HCT116 (cell line): ENCODE results near the gene RPS27. TPM values are rescaled to one million over a fixed set of nuclear protein-coding genes. Genes with fewer than 3 reads are reported as not detected.
"Not testable (repeated sequence)": the region's sequence is repeated elsewhere in the genome, so short reads cannot be mapped to it uniquely, and the experiment has no call there.

Source experiments
- ATAC-seq: fragments of 200-7000 bp; cut with Tn5 transposase; 2 replicates; pipeline ENCODE4 v1.9.1; 2020; ENCODE audit warnings: mild to moderate bottlenecking, moderate library complexity
- BruUV-seq: library from RNA; stranded (reverse); fragments of 400-500 nt; replicated peaks from 2 replicates; lab custom pipeline; 2021; lab: Mats Ljungman, UMichigan
- CTCF ChIA-PET: fragments of 300-600 bp; sonication (Branson Sonifier 250); formaldehyde crosslinking; loops from one replicate; lab custom pipeline; 2021; ENCODE audit warnings: antibody characterized with exemption; lab: Charles Lee
- POLR2A ChIA-PET: fragments of 300-600, 350-600 bp; sonication (Branson Sonifier 250); formaldehyde crosslinking; loops from one replicate; lab custom pipeline; 2021; ENCODE audit warnings: antibody characterized with exemption; lab: Charles Lee
- RAD21 ChIA-PET, 2 experiments: fragments of 300-600 bp; sonication (Branson Sonifier 250); formaldehyde crosslinking; loops; one replicate each; lab custom pipeline; 2023; ENCODE audit warnings: low total read pairs in 2 of 2; ENCODE audit not compliant: uncharacterized antibody in 2 of 2, unreplicated experiment in 2 of 2, low non-redundant PET in 1 of 2; lab: Charles Lee
- DNase-seq: peaks from one replicate; pipeline ENCODE4 v3.0.0-alpha.2; 2010; ENCODE audit warnings: low read depth, low spot score
- H2AFZ ChIP-seq: fragments of 200-600 bp; shearing (Covaris generic), sonication (generic); 2 replicates; pipeline ENCODE4 v1.6.1; 2017; ENCODE audit warnings: low read depth, mixed run types, mixed read lengths, antibody characterized with exemption, low read length; ENCODE audit not compliant: poor library complexity, severe bottlenecking
- H3K27ac ChIP-seq: 2 replicates; pipeline ENCODE4 v1.5.1; 2012; ENCODE audit warnings: low read depth, low read length
- H3K27me3 ChIP-seq: fragments of 200-600 bp; sonication (generic); 2 replicates; pipeline ENCODE4 v1.6.1; 2016; ENCODE audit warnings: mixed run types, low read length, mixed read lengths; ENCODE audit not compliant: insufficient read depth
- H3K36me3 ChIP-seq, 2 experiments: fragments of 200-500 bp in 1 of 2; fragments of 200-600 bp in 1 of 2; sonication (Bioruptor generic) in 1 of 2; sonication (generic) in 1 of 2; 2 replicates each; pipeline versions ENCODE4 v1.5.1 to v1.6.1; 2014 to 2016; ENCODE audit warnings: low read length in 2 of 2, inconsistent platforms in 1 of 2, mixed read lengths in 1 of 2, mixed run types in 1 of 2; ENCODE audit not compliant: insufficient read depth in 2 of 2, control insufficient read depth in 1 of 2
- H3K4me1 ChIP-seq, 2 experiments: fragments of 200-600 bp in 1 of 2; sonication (generic) in 1 of 2; 2 replicates each; pipeline versions ENCODE4 v1.5.1 to v1.6.1; 2012 to 2017; ENCODE audit warnings: low read length in 2 of 2, inconsistent platforms in 1 of 2, mild to moderate bottlenecking in 1 of 2, mixed read lengths in 1 of 2, mixed run types in 1 of 2, moderate library complexity in 1 of 2; ENCODE audit not compliant: insufficient read depth in 2 of 2, control insufficient read depth in 1 of 2
- H3K4me2 ChIP-seq: fragments of 200-600 bp; sonication (generic); 2 replicates; pipeline ENCODE4 v1.6.1; 2017; ENCODE audit warnings: mixed run types, low read length, mixed read lengths
- H3K4me3 ChIP-seq, 2 experiments: fragments of 200-600 bp in 1 of 2; sonication (generic) in 1 of 2; replicated peaks in 1 of 2; 2 replicates each; pipeline ENCODE4 v1.5.1; 2011 to 2016; ENCODE audit warnings: low read length in 2 of 2, control low read depth in 1 of 2, low read depth in 1 of 2, mild to moderate bottlenecking in 1 of 2, mixed read lengths in 1 of 2, mixed run types in 1 of 2
- H3K79me2 ChIP-seq: fragments of 200-600 bp; sonication (generic); 2 replicates; pipeline ENCODE4 v1.6.1; 2017; ENCODE audit warnings: mild to moderate bottlenecking, mixed run types, low read length, moderate library complexity, mixed read lengths; ENCODE audit not compliant: insufficient read depth
- H3K9ac ChIP-seq: fragments of 200-600 bp; sonication (generic); 2 replicates; pipeline ENCODE4 v1.6.1; 2016; ENCODE audit warnings: low read length, mixed read lengths
- H3K9me2 ChIP-seq: fragments of 200-600 bp; sonication (generic), shearing (Covaris generic); 2 replicates; pipeline ENCODE4 v1.6.1; 2017; ENCODE audit warnings: mixed run types, mild to moderate bottlenecking, moderate library complexity; ENCODE audit not compliant: insufficient read depth
- H3K9me3 ChIP-seq, 2 experiments: fragments of 200-500 bp in 1 of 2; fragments of 200-600 bp in 1 of 2; sonication (Bioruptor generic) in 1 of 2; sonication (generic) in 1 of 2; 2 replicates each; pipeline ENCODE4 v1.6.1; 2014 to 2017; ENCODE audit warnings: low read length in 2 of 2, mixed read lengths in 2 of 2, inconsistent platforms in 1 of 2, low read depth in 1 of 2, mild to moderate bottlenecking in 1 of 2, mixed run types in 1 of 2, moderate library complexity in 1 of 2; ENCODE audit not compliant: control insufficient read depth in 1 of 2, insufficient read depth in 1 of 2
- H4K20me1 ChIP-seq: fragments of 200-600 bp; sonication (generic), shearing (Covaris generic); 2 replicates; pipeline ENCODE4 v1.6.1; 2017; ENCODE audit warnings: mixed run types, mild to moderate bottlenecking, moderate library complexity; ENCODE audit not compliant: insufficient read depth
- CBX3 ChIP-seq: IDR thresholded peaks from 2 replicates; pipeline ENCODE4 v1.6.1; 2012; ENCODE audit warnings: low read depth
- CEBPB ChIP-seq: IDR thresholded peaks from 2 replicates; pipeline ENCODE4 v1.6.1; 2012; ENCODE audit warnings: low read depth
- ELF1 ChIP-seq: IDR thresholded peaks from 2 replicates; pipeline ENCODE4 v1.6.1; 2012; ENCODE audit warnings: low read depth, borderline replicate concordance
- EZH2phosphoT487 ChIP-seq: fragments of 200-600 bp; IDR thresholded peaks from 2 replicates; pipeline ENCODE4 v1.6.1; 2018; ENCODE audit warnings: antibody characterized with exemption, borderline replicate concordance
- FOSL1 ChIP-seq: IDR thresholded peaks from 2 replicates; pipeline ENCODE4 v1.6.1; 2012; ENCODE audit warnings: low read depth
- JUND ChIP-seq: IDR thresholded peaks from 2 replicates; pipeline ENCODE4 v1.6.1; 2012
- POLR2A ChIP-seq: IDR thresholded peaks from 2 replicates; pipeline ENCODE4 v1.7.0; 2011; ENCODE audit warnings: borderline replicate concordance; ENCODE audit not compliant: insufficient read depth, insufficient read length; ENCODE audit errors: extremely low read depth
- RAD21 ChIP-seq: IDR thresholded peaks from 2 replicates; pipeline ENCODE4 v1.6.1; 2012; ENCODE audit warnings: low read depth, mild to moderate bottlenecking
- SIN3A ChIP-seq: IDR thresholded peaks from 2 replicates; pipeline ENCODE4 v1.6.1; 2012; ENCODE audit warnings: low read depth
- SP1 ChIP-seq: IDR thresholded peaks from 2 replicates; pipeline ENCODE4 v1.6.1; 2012; ENCODE audit warnings: low read depth
- TCF7L2 ChIP-seq: IDR thresholded peaks from 2 replicates; pipeline ENCODE4 v1.7.0; 2011; ENCODE audit warnings: borderline replicate concordance, inconsistent platforms; ENCODE audit not compliant: insufficient read depth, insufficient read length; ENCODE audit errors: extremely low read depth
- intact Hi-C: fragments of 100-400 bp; cut with micrococcal nuclease; formaldehyde crosslinking; loops from 2 replicates; pipeline ENCODE4 v1.10.0; 2022
- total RNA-seq: library from RNA; stranded (reverse); gene quantifications from one replicate; pipeline ENCODE4 v1.2.1, GENCODE V29; 2021; ENCODE audit not compliant: unreplicated experiment
- TF ChIP-seq, protein P1 (sequence below): IDR thresholded peaks from 2 replicates; pipeline ENCODE4 v1.6.1; 2012; ENCODE audit warnings: low read depth
- TF ChIP-seq, protein P2 (sequence below), 3 experiments: fragments of 200-600 bp in 1 of 3; sonication (generic) in 1 of 3; IDR thresholded peaks in 2 of 3; conservative IDR thresholded peaks in 1 of 3; 2 replicates each; pipeline ENCODE4 v1.5.1; 2012 to 2017; ENCODE audit warnings: low read depth in 2 of 3, low read length in 2 of 3, antibody characterized with exemption in 1 of 3, borderline replicate concordance in 1 of 3, control low read depth in 1 of 3, mild to moderate bottlenecking in 1 of 3, mixed read lengths in 1 of 3, mixed run types in 1 of 3, moderate library complexity in 1 of 3; ENCODE audit not compliant: insufficient read depth in 1 of 3
- TF ChIP-seq, protein P3 (sequence below): IDR thresholded peaks from 2 replicates; pipeline ENCODE4 v1.6.1; 2012

The RPS27 gene
- total RNA-seq, 1 experiment from 2014 or later = 1,905 TPM

DNA sequence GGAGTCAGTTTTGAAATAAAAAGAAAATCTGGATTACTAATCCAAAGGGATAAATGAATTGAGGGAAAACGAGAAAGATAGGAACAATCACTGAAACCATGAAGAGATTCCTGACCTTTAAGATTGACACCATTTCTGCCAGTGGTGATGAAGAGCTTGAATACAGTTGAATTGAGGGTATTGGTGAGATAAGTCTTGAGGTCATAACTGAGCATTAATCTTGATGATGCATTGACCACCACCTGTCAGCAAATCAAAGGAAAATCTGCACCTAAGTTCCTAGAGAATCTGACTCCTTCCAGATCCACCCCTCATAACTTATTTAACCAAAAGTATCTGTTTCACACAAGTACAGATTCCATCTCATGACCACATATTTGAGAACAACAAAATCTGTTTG, 21.6 kb downstream of the RPS27 start:
- no TSS peak for BruUV-seq
- intact Hi-C loops = no loop called here
- ATAC-seq (no peak), DNase-seq (no peak)
- ChIA-PET POLR2A (interaction anchor here (1.2 kb wide), 1 partner anchor 22 kb away, joined by 4 read pairs; the partner anchor contains the start of gene RPS27), RAD21 (no interaction called here), CTCF (no interaction called here)
- Histone ChIP-seq H3K4me3 (no peak overlapping the region), H3K4me2 (no peak overlapping the region), H3K4me1 (peaks cover 3 to 6% of the 10 kb centered on the region in 2 experiments; a peak in 2 of 4 replicates), H3K36me3 (no peaks in the 10 kb centered on the region), H3K27ac (no peak overlapping the region), H2AFZ (no peak overlapping the region), H3K9me3 (no peaks in the 10 kb centered on the region), H4K20me1 (no peaks in the 10 kb centered on the region), H3K27me3 (no peaks in the 10 kb centered on the region), H3K79me2 (no peaks in the 10 kb centered on the region), H3K9ac (no peak overlapping the region), H3K9me2 (no peaks in the 10 kb centered on the region)
- TF ChIP-seq CBX3 (no peak), JUND (no peak), SP1 (no peak), FOSL1 (no peak), TCF7L2 (no peak), RAD21 (no peak), ELF1 (no peak), SIN3A (no peak), EZH2phosphoT487 (no peak), CEBPB (no peak), POLR2A (no peak)
- TF ChIP-seq, protein P1, sequence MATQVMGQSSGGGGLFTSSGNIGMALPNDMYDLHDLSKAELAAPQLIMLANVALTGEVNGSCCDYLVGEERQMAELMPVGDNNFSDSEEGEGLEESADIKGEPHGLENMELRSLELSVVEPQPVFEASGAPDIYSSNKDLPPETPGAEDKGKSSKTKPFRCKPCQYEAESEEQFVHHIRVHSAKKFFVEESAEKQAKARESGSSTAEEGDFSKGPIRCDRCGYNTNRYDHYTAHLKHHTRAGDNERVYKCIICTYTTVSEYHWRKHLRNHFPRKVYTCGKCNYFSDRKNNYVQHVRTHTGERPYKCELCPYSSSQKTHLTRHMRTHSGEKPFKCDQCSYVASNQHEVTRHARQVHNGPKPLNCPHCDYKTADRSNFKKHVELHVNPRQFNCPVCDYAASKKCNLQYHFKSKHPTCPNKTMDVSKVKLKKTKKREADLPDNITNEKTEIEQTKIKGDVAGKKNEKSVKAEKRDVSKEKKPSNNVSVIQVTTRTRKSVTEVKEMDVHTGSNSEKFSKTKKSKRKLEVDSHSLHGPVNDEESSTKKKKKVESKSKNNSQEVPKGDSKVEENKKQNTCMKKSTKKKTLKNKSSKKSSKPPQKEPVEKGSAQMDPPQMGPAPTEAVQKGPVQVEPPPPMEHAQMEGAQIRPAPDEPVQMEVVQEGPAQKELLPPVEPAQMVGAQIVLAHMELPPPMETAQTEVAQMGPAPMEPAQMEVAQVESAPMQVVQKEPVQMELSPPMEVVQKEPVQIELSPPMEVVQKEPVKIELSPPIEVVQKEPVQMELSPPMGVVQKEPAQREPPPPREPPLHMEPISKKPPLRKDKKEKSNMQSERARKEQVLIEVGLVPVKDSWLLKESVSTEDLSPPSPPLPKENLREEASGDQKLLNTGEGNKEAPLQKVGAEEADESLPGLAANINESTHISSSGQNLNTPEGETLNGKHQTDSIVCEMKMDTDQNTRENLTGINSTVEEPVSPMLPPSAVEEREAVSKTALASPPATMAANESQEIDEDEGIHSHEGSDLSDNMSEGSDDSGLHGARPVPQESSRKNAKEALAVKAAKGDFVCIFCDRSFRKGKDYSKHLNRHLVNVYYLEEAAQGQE = no peak
- TF ChIP-seq, protein P2, sequence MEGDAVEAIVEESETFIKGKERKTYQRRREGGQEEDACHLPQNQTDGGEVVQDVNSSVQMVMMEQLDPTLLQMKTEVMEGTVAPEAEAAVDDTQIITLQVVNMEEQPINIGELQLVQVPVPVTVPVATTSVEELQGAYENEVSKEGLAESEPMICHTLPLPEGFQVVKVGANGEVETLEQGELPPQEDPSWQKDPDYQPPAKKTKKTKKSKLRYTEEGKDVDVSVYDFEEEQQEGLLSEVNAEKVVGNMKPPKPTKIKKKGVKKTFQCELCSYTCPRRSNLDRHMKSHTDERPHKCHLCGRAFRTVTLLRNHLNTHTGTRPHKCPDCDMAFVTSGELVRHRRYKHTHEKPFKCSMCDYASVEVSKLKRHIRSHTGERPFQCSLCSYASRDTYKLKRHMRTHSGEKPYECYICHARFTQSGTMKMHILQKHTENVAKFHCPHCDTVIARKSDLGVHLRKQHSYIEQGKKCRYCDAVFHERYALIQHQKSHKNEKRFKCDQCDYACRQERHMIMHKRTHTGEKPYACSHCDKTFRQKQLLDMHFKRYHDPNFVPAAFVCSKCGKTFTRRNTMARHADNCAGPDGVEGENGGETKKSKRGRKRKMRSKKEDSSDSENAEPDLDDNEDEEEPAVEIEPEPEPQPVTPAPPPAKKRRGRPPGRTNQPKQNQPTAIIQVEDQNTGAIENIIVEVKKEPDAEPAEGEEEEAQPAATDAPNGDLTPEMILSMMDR (IDR thresholded peaks at IDR 0.05 in 2 of 3, conservative IDR thresholded peaks at IDR 0.05 in 1 of 3; ENCODE audit: borderline replicate concordance in 1 of 3, insufficient read depth in 1 of 3, low read depth in 2 of 3, low read length in 2 of 3) = no peak
- TF ChIP-seq, protein P3, sequence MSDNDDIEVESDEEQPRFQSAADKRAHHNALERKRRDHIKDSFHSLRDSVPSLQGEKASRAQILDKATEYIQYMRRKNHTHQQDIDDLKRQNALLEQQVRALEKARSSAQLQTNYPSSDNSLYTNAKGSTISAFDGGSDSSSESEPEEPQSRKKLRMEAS = no peak

DNA sequence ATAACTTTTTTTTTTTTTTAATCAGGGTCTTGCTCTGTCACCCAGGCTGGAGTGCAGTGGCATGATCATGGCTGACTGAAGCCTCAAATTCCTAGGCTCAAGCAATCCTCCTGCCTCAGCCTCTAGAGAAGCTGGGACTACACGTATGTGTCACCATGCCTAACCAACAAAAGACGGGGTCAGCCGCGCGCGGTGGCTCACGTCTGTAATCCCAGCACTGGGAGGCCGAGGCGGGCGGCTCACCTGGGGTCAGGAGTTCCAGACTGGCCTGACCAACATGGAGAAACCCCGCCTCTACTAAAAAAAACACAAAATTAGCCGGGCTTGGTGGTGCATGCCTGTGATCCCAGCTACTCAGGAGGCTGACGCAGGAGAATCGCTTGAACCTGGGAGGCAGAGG, 22.0 kb downstream of the RPS27 start:
- H2AFZ ChIP-seq, H3K4me2 ChIP-seq, H3K9ac ChIP-seq, H3K27me3 ChIP-seq, BruUV-seq, H3K9me3 ChIP-seq, CTCF ChIA-PET, RAD21 ChIA-PET, H3K79me2 ChIP-seq, H3K9me2 ChIP-seq, H4K20me1 ChIP-seq, ATAC-seq, DNase-seq, H3K4me1 ChIP-seq, H3K36me3 ChIP-seq, H3K4me3 ChIP-seq, intact Hi-C loops, H3K27ac ChIP-seq: not testable (repeated sequence)
- POLR2A ChIA-PET = interaction anchor here (1.2 kb wide), 1 partner anchor 22 kb away, joined by 4 read pairs; the partner anchor contains the start of gene RPS27
